Neural progenitor cell (in vitro differentiated cells): ENCODE results near the gene NHLH2. TPM values are rescaled to one million over a fixed set of nuclear protein-coding genes. Genes with fewer than 3 reads are reported as not detected.

Experiments used
- DNase-seq: peaks from one replicate; pipeline ENCODE4 v3.0.0-alpha.2; 2016; ENCODE audit warnings: low spot score
- H2AFZ ChIP-seq: fragments of 200-600 bp; sonication (generic); replicated peaks from 2 replicates; pipeline ENCODE4 v1.6.1; 2016; ENCODE audit warnings: antibody characterized with exemption
- H3F3A ChIP-seq: fragments of 200-600 bp; sonication (generic); 2 replicates; pipeline ENCODE4 v1.6.1; 2016; ENCODE audit warnings: antibody characterized with exemption, low read depth
- H3K27ac ChIP-seq: fragments of 200-600 bp; sonication (generic); 2 replicates; pipeline ENCODE4 v1.5.1; 2016; ENCODE audit warnings: mild to moderate bottlenecking
- H3K27me3 ChIP-seq: fragments of 200-600 bp; sonication (generic); 2 replicates; pipeline ENCODE4 v1.6.1; 2016; ENCODE audit warnings: mild to moderate bottlenecking, moderate library complexity
- H3K36me3 ChIP-seq: fragments of 200-600 bp; sonication (generic); 2 replicates; pipeline ENCODE4 v1.5.1; 2016
- H3K4me1 ChIP-seq: fragments of 200-600 bp; sonication (generic); 2 replicates; pipeline ENCODE4 v1.6.1; 2016; ENCODE audit warnings: mixed run types
- H3K4me2 ChIP-seq: fragments of 200-600 bp; sonication (generic); 2 replicates; pipeline ENCODE4 v1.6.1; 2016
- H3K4me3 ChIP-seq: fragments of 200-600 bp; sonication (generic); 2 replicates; pipeline ENCODE4 v1.5.1; 2016
- H3K79me2 ChIP-seq: fragments of 200-600 bp; sonication (generic); 2 replicates; pipeline ENCODE4 v1.6.1; 2016; ENCODE audit warnings: low read depth
- H3K9ac ChIP-seq: fragments of 200-600 bp; sonication (generic); 2 replicates; pipeline ENCODE4 v1.6.1; 2016
- H3K9me3 ChIP-seq: fragments of 200-600 bp; sonication (generic); 2 replicates; pipeline ENCODE4 v1.5.1; 2016; ENCODE audit warnings: low read depth
- H4K20me1 ChIP-seq: fragments of 200-600 bp; sonication (generic); 2 replicates; pipeline ENCODE4 v1.6.1; 2016; ENCODE audit warnings: low read depth
- H3K27ac Mint-ChIP-seq: 3 replicates; pipeline ENCODE4 v1.8.0; 2021; ENCODE audit warnings: mixed read lengths
- H3K27me3 Mint-ChIP-seq: 2 replicates; pipeline ENCODE4 v1.8.0; 2022; ENCODE audit warnings: low read depth, mild to moderate bottlenecking, inconsistent platforms, moderate library complexity, mixed read lengths; ENCODE audit not compliant: insufficient read depth
- H3K36me3 Mint-ChIP-seq: 3 replicates; pipeline ENCODE4 v1.8.0; 2021; ENCODE audit warnings: mixed read lengths
- H3K4me1 Mint-ChIP-seq: 3 replicates; pipeline ENCODE4 v1.8.0; 2021; ENCODE audit warnings: mixed read lengths
- H3K4me3 Mint-ChIP-seq: 3 replicates; pipeline ENCODE4 v1.8.0; 2021; ENCODE audit warnings: mild to moderate bottlenecking, moderate library complexity, mixed read lengths
- H3K9me3 Mint-ChIP-seq: 3 replicates; pipeline ENCODE4 v1.8.0; 2020; ENCODE audit warnings: mixed read lengths
- CTCF ChIP-seq: fragments of 200-600 bp; sonication (generic); IDR thresholded peaks from 2 replicates; pipeline ENCODE4 v1.5.1; 2017; ENCODE audit warnings: antibody characterized with exemption, mild to moderate bottlenecking
- EZH2 ChIP-seq: fragments of 200-600 bp; sonication (generic); IDR thresholded peaks from 2 replicates; pipeline ENCODE4 v1.6.1; 2017; ENCODE audit warnings: antibody characterized with exemption, mild to moderate bottlenecking, moderate library complexity
- EZH2phosphoT487 ChIP-seq: fragments of 200-600 bp; sonication (generic); IDR thresholded peaks from 2 replicates; pipeline ENCODE4 v1.6.1; 2017; ENCODE audit warnings: antibody characterized with exemption
- total RNA-seq: library from RNA; depleted of rRNA; stranded (reverse); fragments of >200 nt; gene quantifications from 2 replicates; pipeline ENCODE4 v1.2.3, GENCODE V29; 2015; ENCODE audit warnings: low replicate concordance

NHLH2 gene
- total RNA-seq, 1 donor from 2014 or later = 0.17 TPM

DNA sequence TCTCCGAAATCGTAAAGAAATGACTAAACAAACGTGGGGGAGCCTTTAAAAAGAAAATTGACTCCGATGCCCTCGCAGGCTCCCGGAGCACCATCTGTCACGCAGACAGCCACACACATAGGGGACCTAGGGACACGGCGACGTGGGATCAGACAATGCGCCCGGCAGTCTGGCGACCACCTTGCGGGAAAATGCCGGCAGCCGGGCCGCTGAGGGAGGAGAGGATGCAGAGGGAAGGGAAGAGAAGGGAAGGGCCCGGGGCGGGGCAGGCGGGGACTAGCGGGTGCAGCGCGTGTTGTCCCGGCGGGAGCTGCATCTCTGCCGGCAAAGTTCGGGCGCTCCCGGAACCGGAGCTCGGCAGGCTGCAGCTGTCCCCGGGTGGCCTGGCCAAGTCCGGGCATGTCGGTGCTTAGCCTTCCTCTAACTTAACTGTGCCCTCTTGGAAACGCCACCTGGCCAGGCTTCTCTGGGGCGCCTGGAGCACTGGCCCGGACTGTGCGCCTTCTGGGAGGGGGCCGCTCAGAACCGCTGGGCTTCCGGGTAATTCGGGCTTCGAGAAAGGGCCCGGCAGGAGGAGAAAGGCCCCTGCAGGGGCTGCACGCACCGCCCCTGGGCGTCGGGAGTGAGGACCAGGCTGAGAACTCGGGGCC lies 1.8 kb downstream of the NHLH2 start:
- no peak overlapping the region for H3K27ac Mint-ChIP-seq
- peaks cover 36% of the 10 kb centered on the region for H3K27me3 Mint-ChIP-seq
- peak; percentile 38 for TF ChIP-seq EZH2
- peak; percentile 29 for TF ChIP-seq EZH2phosphoT487
- TF ChIP-seq CTCF = no peak
- Histone ChIP-seq H3K4me3 (peak overlapping the region; percentile 36), H3K9me3 (no peaks in the 10 kb centered on the region), H2AFZ (peak overlapping the region; percentile 80), H3K36me3 (no peaks in the 10 kb centered on the region), H3K79me2 (no peaks in the 10 kb centered on the region), H3K4me2 (peak overlapping the region; percentile 68), H3K4me1 (peaks cover 5% of the 10 kb centered on the region), H3F3A (no peaks in the 10 kb centered on the region), H3K27me3 (peaks cover 60% of the 10 kb centered on the region), H4K20me1 (no peaks in the 10 kb centered on the region), H3K27ac (no peak overlapping the region), H3K9ac (no peak overlapping the region)
- H3K9me3 Mint-ChIP-seq = no peaks in the 10 kb centered on the region
- H3K36me3 Mint-ChIP-seq = no peaks in the 10 kb centered on the region
- DNase-seq = peak; percentile 67
- H3K4me1 Mint-ChIP-seq = peaks cover 11% of the 10 kb centered on the region
- H3K4me3 Mint-ChIP-seq = peak overlapping the region; percentile 88

DNA sequence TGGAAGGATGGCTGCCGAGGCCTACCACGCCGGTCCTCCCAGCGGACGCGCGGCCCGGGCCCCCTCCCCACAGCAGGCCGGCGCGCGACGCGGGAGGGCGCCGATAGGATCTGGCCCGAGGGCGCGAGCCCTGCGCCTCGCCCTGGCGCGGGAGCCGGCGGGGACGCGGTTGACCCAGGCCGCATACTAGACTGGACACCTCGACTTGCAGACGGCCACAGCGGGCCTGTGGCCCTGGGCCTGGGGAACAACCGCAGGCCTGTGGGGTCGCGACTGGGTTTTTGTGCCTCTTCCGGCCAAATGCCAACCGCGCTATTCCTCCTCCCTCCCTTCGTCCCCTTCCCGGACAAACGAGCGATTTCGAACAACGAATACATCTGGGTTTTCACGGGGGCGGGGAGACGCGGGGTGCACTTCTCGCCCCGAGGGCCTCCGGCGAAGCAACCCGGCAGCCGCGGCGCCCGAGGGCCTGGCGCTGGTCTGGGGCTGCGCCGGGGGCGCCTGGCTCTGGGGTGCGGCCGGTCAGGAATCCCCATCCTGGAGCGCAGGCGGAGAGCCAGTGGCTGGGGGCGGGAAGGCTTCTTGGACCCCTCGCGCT lies 2.4 kb downstream of the NHLH2 start:
- H3K4me1 ChIP-seq = peaks cover 5% of the 10 kb centered on the region
- peak overlapping the region; percentile 68 for H3K4me2 ChIP-seq
- H4K20me1 ChIP-seq = no peaks in the 10 kb centered on the region
- no peak for TF ChIP-seq EZH2
- peak; percentile 28 for TF ChIP-seq EZH2phosphoT487
- H3K79me2 ChIP-seq = no peaks in the 10 kb centered on the region
- H3K27me3 ChIP-seq = peaks cover 60% of the 10 kb centered on the region
- no peak overlapping the region for H3K9ac ChIP-seq
- no peak overlapping the region for H3K27ac ChIP-seq
- H3K27ac Mint-ChIP-seq = no peak overlapping the region
- H3K4me3 Mint-ChIP-seq = peak overlapping the region; percentile 88
- peak overlapping the region; percentile 80 for H2AFZ ChIP-seq
- peaks cover 38% of the 10 kb centered on the region for H3K27me3 Mint-ChIP-seq
- no peaks in the 10 kb centered on the region for H3F3A ChIP-seq
- peaks cover 11% of the 10 kb centered on the region for H3K4me1 Mint-ChIP-seq
- peak overlapping the region; percentile 36 for H3K4me3 ChIP-seq
- DNase-seq = peak; percentile 33
- no peaks in the 10 kb centered on the region for H3K36me3 ChIP-seq
- H3K9me3 Mint-ChIP-seq = no peaks in the 10 kb centered on the region
- H3K9me3 ChIP-seq = no peaks in the 10 kb centered on the region
- no peaks in the 10 kb centered on the region for H3K36me3 Mint-ChIP-seq

GRCh38 chr1:115837740-115838421 lies 3.0 kb downstream of the NHLH2 start:
- H3K9me3 Mint-ChIP-seq = no peaks in the 10 kb centered on the region
- Histone ChIP-seq H3K79me2 (no peaks in the 10 kb centered on the region), H3K9me3 (no peaks in the 10 kb centered on the region), H3K4me2 (peak overlapping the region; percentile 68), H3K4me1 (peaks cover 5% of the 10 kb centered on the region), H3K9ac (no peak overlapping the region), H3K4me3 (peak overlapping the region; percentile 36), H3K27ac (no peak overlapping the region), H3K27me3 (peaks cover 60% of the 10 kb centered on the region), H4K20me1 (no peaks in the 10 kb centered on the region), H3F3A (no peaks in the 10 kb centered on the region), H3K36me3 (no peaks in the 10 kb centered on the region), H2AFZ (peak overlapping the region; percentile 80)
- H3K4me3 Mint-ChIP-seq = peak overlapping the region; percentile 78
- no peak for TF ChIP-seq CTCF
- TF ChIP-seq EZH2 = peak; percentile 56
- peak; percentile 42 for TF ChIP-seq EZH2phosphoT487
- peaks cover 38% of the 10 kb centered on the region for H3K27me3 Mint-ChIP-seq
- peak; percentile 42 for DNase-seq
- H3K4me1 Mint-ChIP-seq = peaks cover 8% of the 10 kb centered on the region
- no peaks in the 10 kb centered on the region for H3K36me3 Mint-ChIP-seq
- no peak overlapping the region for H3K27ac Mint-ChIP-seq
